Calu3 (cell line): ENCODE data around the gene COX7A2. TPM values are rescaled to one million over a fixed set of nuclear protein-coding genes. Genes with fewer than 3 reads are reported as not detected.

Experiments used
- BruUV-seq: library from RNA; stranded (reverse); fragments of 400-500 nt; replicated peaks from 2 replicates; lab custom pipeline; 2021; lab: Mats Ljungman, UMichigan
- CTCF ChIA-PET: fragments of 300-600 bp; sonication (Branson Sonifier 250); formaldehyde crosslinking; loops from one replicate; lab custom pipeline; 2022; ENCODE audit warnings: antibody characterized with exemption; lab: Charles Lee
- DNase-seq: peaks from one replicate; pipeline ENCODE4 v3.0.0; 2022
- H3K27ac Mint-ChIP-seq: one replicate; pipeline ENCODE4 v1.8.0; 2022; ENCODE audit warnings: mixed read lengths; ENCODE audit not compliant: unreplicated experiment
- H3K27me3 Mint-ChIP-seq: one replicate; pipeline ENCODE4 v1.8.0; 2022; ENCODE audit warnings: mixed read lengths; ENCODE audit not compliant: unreplicated experiment
- H3K36me3 Mint-ChIP-seq: one replicate; pipeline ENCODE4 v1.8.0; 2022; ENCODE audit warnings: mild to moderate bottlenecking, moderate library complexity, mixed read lengths; ENCODE audit not compliant: insufficient read depth, unreplicated experiment
- H3K4me1 Mint-ChIP-seq: one replicate; pipeline ENCODE4 v1.8.0; 2022; ENCODE audit warnings: mild to moderate bottlenecking, low read depth, mixed read lengths; ENCODE audit not compliant: unreplicated experiment
- H3K4me3 Mint-ChIP-seq: one replicate; pipeline ENCODE4 v1.8.0; 2022; ENCODE audit warnings: mild to moderate bottlenecking, low read depth, moderate library complexity, mixed read lengths; ENCODE audit not compliant: unreplicated experiment
- H3K9me3 Mint-ChIP-seq: one replicate; pipeline ENCODE4 v1.8.0; 2022; ENCODE audit warnings: low read depth, mixed read lengths; ENCODE audit not compliant: unreplicated experiment
- CTCF ChIP-seq: fragments of 200-600 bp; IDR thresholded peaks from one replicate; pipeline ENCODE4 v1.8.0; 2022; ENCODE audit warnings: antibody characterized with exemption; ENCODE audit not compliant: unreplicated experiment
- intact Hi-C: fragments of 100-400 bp; cut with micrococcal nuclease; formaldehyde crosslinking; loops from one replicate; pipeline ENCODE4 v1.10.0; 2022; ENCODE audit not compliant: unreplicated experiment
- total RNA-seq: library from RNA; stranded (reverse); gene quantifications from 2 replicates; pipeline ENCODE4 v1.2.3, GENCODE V29; 2022

Gene COX7A2
- total RNA-seq, 1 experiment from 2014 or later, result 459 TPM

- CTCF ChIA-PET, result interaction anchor here (0.6 to 1.1 kb wide), 3 partner anchors 17 to 118 kb away, joined by 4 to 5 read pairs (median 5); no protein-coding TSS in a partner anchor
- H3K4me1 Mint-ChIP-seq, result peaks cover 13% of the 10 kb centered on the region
- H3K9me3 Mint-ChIP-seq, result no peaks in the 10 kb centered on the region
- H3K4me3 Mint-ChIP-seq, result no peak overlapping the region
- H3K27ac Mint-ChIP-seq, result no peak overlapping the region
- DNase-seq, result no peak
- no peaks in the 10 kb centered on the region for H3K27me3 Mint-ChIP-seq
- TSS peak; percentile 78 for BruUV-seq
- intact Hi-C loops, result loop anchor here (2.0 kb wide), 1 partner anchor 18 kb away; no protein-coding TSS in a partner anchor
- no peak for TF ChIP-seq CTCF
- peaks cover 4% of the 10 kb centered on the region for H3K36me3 Mint-ChIP-seq
Observed at GRCh38 chr6:75285283-75285639, 41.7 kb upstream of the COX7A2 start.

- H3K36me3 Mint-ChIP-seq, result peaks cover 4% of the 10 kb centered on the region
- intact Hi-C loops, result loop anchor here (2.0 kb wide), 1 partner anchor 18 kb away; no protein-coding TSS in a partner anchor
- CTCF ChIA-PET, result interaction anchor here (0.6 to 1.5 kb wide), 5 partner anchors 13 to 216 kb away, joined by 3 to 5 read pairs (median 4); no protein-coding TSS in a partner anchor
- TF ChIP-seq CTCF, result no peak
- DNase-seq, result peak; percentile 96
- no peaks in the 10 kb centered on the region for H3K9me3 Mint-ChIP-seq
- H3K27ac Mint-ChIP-seq, result no peak within 1 kb of the TSS
- H3K27me3 Mint-ChIP-seq, result no peaks in the 10 kb centered on the region
- BruUV-seq, result no TSS peak
- peaks cover 13% of the 10 kb centered on the region for H3K4me1 Mint-ChIP-seq
- no peak within 1 kb of the TSS for H3K4me3 Mint-ChIP-seq
Observed at GRCh38 chr6:75284632-75285282, 41.2 kb upstream of the COX7A2 start, which contains the start of gene TMEM30A. TMEM30A (minus strand) TSS chr6:75284792; CDS start chr6:75284638, 154 bp downstream.

DNA sequence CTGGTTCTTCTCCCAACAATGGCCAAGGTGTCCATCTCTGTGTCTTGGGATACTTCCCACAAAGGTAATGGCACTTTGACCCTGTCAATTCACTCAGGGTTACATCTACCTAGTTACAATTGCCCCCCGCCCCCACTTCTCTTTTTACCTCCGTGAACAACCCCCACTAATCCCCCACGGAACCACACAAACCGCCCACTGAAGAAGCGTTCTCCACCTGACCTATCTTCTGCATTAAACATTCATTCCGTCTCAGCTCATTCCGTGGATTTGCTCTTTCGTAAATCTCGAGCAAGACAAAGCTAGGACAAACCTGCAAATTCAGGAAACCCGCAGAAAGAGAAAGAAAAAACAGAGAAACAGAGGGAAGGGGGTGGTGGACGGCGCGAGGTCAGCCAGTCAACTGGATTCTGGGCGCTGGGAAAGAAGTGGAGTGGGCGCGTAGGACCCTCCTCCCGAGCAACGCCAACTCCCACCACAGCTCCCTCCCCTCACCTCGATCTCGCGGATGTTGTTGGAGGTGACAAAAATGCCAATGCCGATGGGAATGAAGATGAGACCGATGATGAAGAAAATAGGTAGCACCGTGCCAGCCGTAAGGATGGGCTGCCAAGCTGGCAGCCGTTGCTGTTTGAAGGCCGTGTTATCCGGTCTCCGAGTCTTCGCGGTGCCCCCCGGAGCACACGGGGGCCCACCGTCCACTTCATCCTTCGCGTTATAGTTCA is 40.5 kb upstream of the COX7A2 start:
- intact Hi-C loops, result loop anchor here (2.0 kb wide), 1 partner anchor 17 kb away; no protein-coding TSS in a partner anchor
- DNase-seq, result peak; percentile 14
- Mint-ChIP-seq H3K27me3 (no peaks in the 10 kb centered on the region), H3K27ac (no peak overlapping the region), H3K36me3 (peaks cover 4% of the 10 kb centered on the region), H3K4me1 (peaks cover 13% of the 10 kb centered on the region), H3K4me3 (no peak overlapping the region), H3K9me3 (no peaks in the 10 kb centered on the region)
- no peak for TF ChIP-seq CTCF
- CTCF ChIA-PET, result interaction anchor here (0.6 to 1.5 kb wide), 4 partner anchors 12 to 217 kb away, joined by 3 to 5 read pairs (median 4); no protein-coding TSS in a partner anchor
- no TSS peak for BruUV-seq

DNA sequence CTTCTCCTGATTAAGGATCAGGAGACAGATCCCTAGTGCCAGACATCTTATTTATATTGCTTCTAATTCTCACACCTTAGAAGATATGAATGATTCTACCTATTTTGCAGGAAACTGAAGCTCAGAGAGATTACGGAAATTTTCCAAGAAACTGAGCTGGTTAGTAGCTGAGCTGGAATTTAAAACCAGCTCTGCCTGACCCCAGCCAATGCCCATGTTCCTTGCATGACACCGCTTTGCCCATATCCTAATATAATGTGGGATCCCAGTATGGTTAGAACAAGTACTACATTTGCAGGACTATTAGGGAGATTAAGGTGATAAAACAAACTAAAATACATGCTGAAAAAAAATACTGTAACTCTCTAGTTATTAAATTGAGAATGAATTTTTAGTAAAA is 39.1 kb upstream of the COX7A2 start:
- CTCF ChIA-PET, result no interaction called here
- no peak overlapping the region for H3K4me3 Mint-ChIP-seq
- H3K36me3 Mint-ChIP-seq, result peaks cover 4% of the 10 kb centered on the region
- no peak for DNase-seq
- BruUV-seq, result no TSS peak
- no peak overlapping the region for H3K27ac Mint-ChIP-seq
- no peak for TF ChIP-seq CTCF
- no peaks in the 10 kb centered on the region for H3K27me3 Mint-ChIP-seq
- no peaks in the 10 kb centered on the region for H3K9me3 Mint-ChIP-seq
- H3K4me1 Mint-ChIP-seq, result peaks cover 26% of the 10 kb centered on the region
- intact Hi-C loops, result no loop called here
